ENCODE data around the gene ANKRD10.

DNA sequence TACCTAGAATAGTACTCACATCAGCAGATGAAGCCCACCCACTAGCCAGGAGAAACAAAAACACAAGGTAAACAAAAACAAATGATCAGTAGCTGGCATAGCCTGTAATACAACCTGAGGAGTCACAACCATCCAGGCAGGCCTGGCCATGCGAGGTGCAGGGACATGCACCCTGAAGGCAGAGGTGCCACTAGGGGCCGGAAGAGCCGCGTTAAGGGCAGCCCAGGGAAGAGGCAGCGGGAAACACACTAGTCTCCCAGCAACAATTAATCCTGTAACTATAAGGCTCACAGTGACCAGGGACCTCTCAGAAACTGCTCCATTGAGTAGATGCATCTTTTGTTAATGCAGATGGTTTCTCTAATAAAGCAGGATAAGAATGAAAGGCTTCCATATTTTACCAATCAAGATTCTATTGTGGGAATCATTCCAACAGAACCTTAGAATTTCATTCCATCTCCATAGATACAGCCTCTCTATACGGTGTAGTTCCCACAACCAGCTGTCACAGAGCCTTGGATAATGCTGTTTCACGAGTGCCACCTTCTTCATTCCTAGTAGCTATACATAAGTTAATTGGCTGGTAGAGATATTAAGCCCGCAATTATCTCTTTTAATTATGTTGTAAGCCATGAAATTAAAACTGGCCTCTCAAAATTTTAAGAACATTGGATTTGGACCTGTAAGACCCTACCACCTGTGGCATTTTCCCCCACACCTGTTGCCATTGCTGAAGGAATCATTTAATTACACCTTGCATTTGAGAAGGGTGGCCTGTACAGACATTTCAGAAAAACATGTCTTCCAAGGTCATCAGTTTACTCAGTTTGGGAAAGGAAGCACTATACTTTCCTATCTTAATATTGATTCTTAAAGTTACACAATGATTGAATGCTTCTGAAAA, 28.7 kb downstream of the ANKRD10 start:
- TF ChIP-seq, protein P1, sequence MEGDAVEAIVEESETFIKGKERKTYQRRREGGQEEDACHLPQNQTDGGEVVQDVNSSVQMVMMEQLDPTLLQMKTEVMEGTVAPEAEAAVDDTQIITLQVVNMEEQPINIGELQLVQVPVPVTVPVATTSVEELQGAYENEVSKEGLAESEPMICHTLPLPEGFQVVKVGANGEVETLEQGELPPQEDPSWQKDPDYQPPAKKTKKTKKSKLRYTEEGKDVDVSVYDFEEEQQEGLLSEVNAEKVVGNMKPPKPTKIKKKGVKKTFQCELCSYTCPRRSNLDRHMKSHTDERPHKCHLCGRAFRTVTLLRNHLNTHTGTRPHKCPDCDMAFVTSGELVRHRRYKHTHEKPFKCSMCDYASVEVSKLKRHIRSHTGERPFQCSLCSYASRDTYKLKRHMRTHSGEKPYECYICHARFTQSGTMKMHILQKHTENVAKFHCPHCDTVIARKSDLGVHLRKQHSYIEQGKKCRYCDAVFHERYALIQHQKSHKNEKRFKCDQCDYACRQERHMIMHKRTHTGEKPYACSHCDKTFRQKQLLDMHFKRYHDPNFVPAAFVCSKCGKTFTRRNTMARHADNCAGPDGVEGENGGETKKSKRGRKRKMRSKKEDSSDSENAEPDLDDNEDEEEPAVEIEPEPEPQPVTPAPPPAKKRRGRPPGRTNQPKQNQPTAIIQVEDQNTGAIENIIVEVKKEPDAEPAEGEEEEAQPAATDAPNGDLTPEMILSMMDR (IDR thresholded peaks at IDR 0.05) = no peak
- TF ChIP-seq POLR2A (IDR thresholded peaks at IDR 0.05) = no peak
